Activated CD4-positive, alpha-beta T cell treated with anti-CD3 and anti-CD28 coated beads, Interleukin-2, Interleukin-6, amounts not matched to agents 100 ng/mL and 50 ng/mL, durations not matched to agents 16 hours and 8 hours (primary cell): ENCODE measurements around the gene DUOXA1.
"Not testable (repeated sequence)": the region's sequence is repeated elsewhere in the genome, so short reads cannot be mapped to it uniquely, and the experiment has no call there.

Experiments used
- DNase-seq: peaks from one replicate; pipeline ENCODE4 v3.0.0-alpha.2; 2020

DUOXA1 gene

DNA sequence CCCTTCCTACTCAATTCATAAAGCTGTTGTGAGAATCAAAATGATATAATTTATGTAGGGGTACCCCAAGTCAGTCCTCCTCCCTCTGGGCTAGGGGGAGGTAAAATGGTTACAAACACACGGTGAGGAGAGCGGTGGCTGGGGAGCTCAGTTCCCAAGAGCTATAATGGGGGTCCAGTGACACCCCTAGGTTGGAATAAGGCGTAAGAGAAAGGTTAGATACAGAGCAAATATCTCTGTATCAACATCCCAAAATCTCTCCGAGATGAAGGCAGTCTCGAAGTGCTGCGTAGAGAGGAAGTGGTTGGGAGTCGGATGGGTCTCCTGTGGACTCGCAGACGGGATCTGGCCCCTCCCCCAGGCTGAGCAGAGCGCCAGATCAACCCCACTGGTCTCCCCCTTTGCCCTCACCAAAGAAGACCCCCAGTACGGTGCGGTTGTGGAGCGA lies 17.5 kb downstream of the DUOXA1 start:
- DNase-seq: no peak

DNA sequence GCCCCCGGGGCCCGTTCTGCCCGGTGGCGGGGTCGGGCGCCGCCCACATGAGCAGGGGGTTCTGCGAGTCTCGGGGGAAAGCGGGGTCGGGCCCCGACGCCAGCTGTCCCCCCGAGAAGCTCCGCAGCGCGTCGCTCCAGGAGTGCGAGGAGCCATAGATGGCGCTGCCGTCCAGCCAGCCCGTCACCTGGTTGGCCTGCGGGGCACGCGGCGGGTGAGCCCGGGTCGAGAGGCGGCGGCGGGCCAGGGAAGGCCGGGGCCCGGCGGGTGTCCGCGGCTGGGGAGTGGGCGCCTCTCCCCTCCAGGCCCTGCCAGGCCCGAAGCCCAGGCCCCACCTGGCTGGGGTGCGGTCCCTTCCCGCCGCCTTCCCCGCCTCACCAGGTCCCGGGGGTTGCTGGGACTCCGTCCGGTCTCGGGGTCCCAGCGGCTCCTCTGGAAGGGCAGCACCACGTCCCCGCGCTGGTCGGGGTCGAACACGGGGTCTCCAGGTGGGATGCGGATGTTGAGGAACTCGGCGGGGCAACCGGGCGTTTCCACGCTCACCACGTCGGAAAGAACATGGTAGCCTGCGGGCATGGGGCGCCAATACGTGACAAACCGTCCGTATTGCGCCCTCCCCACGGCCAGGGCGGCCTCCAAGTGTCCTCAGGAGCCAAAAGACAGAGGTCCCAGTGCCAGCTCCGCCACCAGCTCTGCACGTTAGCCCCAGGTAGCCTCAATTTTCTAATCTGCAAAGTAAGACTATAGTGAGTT lies 18.1 kb downstream of the DUOXA1 start:
- DNase-seq: no peak

DNA sequence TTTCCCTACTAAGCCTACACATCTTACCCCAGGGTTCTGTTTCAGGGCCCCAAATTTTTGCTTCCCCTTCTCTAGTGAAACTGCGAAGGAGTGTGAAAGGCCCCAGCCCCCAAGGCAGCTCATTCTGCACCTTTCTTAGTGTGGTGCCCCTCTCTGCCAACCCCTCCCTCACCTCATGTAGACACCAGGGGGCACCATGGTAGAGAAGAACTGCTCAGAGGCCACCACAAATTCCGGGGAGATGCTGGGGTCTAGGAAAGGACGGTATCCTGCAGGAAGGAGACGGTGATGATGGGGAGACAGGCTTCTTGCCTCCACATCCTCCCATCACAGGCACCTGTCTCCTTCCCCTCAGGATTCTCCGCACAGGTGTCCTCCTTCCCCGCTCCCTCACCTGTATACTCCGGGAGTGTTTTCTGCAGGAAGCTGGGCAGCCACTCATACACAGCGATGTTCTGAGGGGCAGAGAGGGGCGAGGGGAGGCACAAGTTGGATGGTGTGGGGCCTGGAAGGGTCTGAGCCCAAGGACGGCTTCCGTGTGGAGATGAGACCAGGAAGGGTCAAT lies 19.3 kb downstream of the DUOXA1 start:
- DNase-seq: no peak

DNA sequence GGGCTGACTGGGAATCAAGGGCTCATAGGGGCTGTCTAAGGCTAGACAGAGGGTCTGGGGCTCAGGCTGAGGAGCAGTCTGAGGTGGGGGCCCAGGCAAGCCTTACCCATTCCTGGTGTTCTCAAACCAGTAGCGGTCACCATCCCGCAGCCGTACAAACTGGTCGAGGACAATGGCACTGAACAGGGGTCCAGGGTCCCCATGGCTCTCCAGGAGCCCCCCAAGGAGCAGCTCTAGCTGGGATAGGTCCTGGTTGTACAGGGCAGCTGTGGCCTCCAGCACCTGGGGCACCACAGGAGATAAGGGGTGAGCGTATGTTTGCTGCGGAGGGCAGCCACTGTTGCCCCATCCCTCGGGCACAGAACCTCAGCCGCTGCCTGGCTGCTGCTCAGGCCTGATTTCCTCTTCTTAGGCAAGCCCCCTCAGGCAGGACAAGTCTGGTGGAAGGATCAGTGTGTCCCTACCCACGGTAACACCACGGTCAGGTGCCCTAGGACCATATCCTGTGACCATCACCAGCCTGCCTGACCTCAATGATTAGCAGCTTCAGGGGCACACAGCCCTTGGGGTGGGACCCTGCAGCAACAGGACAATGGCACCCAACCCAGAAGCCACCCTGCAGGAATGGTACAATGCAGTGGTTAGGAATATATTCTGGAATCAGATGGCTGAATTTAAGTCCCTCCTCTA lies 21.6 kb downstream of the DUOXA1 start:
- DNase-seq: no peak

DNA sequence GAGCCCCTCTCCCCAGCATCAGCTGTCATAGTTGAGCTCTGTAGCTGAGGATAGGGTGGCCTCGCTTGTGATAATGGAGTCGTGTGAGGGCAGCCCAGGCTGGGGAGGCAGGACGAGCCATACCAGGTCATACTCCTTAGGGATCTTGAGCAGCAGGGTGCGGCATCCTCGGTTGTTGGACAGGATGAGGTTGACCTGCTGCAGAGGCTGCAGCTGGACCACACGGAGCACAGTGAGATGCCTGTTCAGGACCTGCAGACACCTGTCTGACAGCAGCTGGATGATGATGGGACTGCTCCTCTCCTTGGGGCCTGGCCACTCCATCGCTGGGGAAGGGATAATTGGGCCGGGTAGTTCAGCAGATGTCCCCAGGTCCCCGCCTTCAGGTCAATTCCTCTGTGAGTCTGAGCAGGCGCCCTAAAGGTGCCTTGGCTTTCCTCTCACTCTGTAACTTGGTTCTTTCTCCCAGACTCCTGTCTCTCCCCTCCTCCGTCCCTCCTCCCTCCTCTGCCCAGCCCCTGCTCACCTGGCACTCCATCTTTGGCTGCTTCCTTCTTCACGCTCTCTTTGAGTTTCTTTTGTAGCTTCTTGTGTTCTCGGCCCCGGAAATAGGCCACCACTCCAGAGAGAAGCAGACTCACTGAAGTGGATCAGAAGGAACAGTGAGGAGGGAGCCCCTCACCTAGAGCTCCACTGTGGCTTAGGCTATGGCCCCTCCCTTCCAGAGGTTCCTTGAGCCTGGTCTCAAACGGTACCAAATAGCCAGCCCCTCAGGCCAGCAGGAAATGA lies 23.5 kb downstream of the DUOXA1 start:
- no peak for DNase-seq

DNA sequence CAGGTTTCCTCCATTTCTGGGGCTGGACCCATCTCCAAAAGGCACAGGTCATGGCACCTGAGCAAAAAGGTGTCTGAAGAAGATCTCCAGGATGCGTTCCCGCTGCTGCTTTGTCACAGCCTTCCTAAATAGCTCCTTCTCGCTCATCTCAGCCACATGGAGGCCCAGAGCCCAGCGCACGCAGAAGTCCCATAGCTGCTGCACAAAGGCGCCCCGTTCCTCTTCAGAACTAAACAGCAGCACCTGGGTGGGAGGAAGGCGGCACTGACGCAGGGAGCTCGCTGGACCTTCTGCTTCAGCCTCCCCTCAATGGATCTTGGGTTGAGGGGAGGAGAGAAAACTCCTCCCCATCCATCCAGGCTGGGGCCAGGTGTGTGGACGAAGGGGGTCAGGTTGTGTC lies 24.1 kb downstream of the DUOXA1 start:
- no peak for DNase-seq

DNA sequence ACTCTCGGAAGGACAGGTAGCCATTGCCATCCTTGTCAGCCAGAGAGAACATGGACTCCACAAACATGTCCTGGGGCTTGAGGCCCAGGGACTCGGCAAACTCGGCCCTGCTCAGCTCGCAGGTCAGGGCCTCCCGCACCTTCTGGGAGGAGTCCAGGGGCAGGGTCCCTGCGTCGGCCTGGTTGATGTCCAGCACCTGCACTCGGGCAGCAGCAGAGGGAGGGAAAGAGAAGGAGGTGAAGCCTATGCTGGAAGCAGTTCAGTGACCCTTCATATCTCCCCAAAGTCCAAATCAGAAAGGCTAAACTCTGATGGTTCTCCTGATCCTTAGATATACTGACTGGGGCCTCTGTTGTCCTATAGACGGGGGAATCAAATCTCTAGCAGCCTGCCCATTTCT lies 25.5 kb downstream of the DUOXA1 start:
- DNase-seq: not testable (repeated sequence)

DNA sequence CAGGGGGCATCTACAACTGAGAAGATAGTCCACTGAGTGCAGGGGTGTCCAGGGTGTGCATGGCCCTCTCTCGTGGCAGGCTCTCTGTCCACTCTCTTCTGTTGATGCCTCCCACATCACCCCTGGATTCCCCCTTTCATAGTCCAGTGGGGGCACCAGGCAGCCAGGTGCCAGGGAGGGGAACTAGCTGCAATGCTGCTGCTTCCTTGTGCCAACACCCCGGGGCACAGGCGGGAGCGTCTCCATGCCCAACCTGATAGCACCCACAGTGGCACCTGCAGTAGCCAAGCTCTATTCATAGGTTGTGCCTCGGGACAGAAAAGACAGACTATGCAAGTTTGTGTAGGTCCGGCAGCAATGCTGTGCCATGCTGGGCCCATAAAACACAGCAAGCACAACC lies 27.5 kb downstream of the DUOXA1 start:
- DNase-seq: no peak

DNA sequence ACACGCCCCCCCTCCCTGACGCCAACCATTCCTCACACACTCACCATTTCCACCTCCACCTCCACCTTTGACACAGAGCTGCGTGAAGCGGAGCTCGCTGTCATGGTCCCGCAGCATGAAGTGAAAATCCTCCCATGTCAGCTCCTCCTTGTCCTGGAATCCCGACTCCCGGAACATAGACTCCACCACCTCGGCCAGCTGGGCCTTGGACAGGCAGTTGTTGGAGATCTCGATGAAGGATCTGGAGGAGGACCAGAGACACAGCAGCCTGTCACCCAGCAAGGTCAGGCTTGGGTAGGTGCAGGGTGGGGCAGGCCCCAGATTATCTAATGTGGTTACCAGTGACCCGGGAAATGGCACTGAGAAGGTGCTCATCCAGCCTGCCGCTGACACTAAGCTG lies 27.9 kb downstream of the DUOXA1 start:
- no peak for DNase-seq

DNA sequence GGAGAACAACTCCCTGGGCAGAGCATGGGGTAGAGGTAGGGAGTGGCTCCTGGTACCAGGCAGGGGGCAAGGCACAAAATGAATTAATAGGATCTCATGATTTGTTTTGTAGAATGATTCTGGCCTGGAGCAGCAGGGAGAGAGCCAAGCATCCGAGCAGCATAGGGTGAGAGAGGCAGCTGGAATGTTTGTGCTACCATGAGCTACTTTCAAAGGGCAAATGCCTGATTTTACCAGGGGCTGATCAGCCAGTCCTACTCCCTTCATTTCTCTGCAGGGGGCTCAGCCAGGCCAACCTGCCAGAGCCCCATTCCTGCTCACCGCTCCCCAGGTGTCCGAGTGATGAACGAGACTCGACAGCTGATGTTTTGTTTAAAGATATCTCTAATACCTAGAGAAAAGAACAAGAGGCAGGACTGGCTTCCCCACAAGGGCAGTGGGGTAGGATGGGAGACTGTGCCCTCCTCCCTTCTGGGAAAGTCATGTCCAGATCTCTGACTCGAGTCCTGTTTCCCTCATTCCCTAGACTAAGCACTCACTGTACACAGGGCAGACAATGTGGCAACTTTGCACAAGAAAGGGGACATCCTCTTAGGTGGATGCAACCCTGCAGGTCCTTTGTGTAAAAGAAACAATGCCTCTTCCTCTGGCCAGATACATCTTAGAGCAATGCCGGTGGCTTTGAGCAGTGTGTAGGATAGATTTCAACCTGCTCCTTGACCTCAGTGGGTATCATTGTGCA lies 28.6 kb downstream of the DUOXA1 start:
- DNase-seq: no peak

DNA sequence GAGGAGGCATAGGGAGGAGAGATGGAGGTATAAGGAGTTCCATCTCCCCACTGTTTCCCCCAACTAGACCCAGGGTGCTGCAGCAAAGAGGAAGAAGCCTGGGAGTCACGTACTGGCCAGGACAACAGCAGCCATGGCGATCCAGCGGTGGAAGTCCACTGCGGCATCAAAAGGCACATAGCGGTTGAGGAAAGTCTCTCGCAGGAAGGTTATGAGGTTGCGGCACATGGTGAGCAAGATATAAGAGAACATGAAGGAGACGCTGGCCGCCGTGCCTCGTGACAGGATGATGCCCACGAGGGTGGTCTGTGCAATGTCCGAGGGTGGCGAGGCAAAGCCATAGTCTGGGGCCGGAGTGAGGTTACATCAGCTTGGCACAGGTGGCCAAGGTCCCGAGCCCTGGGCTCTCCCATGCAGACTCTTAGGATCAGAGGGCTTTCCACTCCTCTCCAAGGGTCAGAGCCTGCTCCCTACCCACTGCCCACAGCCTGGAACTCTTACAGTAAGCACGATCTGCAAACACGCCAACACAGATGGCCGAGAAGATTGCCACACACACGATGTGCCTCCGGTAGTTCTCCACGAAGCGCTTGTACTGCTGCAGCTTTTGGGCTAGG lies 30.0 kb downstream of the DUOXA1 start:
- no peak for DNase-seq

DNA sequence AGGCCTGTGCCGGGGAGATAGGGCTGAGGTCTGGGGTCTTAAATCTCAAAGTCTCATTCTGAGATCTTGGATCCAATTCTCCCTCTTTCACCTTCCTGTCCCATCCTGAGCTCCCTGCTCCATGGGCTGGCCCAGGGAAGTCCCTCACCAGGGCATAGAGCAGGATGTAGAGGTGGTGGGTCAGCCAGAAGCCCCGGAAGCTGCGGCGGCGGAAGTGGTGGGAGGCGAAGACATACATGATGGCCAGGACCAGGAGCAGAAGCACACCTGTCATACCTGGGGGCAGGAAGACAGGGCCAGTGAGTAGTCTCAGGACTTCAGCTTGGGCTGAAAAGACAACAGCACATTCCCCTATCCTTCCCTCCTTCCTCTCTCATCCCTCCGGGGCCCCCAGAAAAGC lies 32.2 kb downstream of the DUOXA1 start:
- DNase-seq: no peak

DNA sequence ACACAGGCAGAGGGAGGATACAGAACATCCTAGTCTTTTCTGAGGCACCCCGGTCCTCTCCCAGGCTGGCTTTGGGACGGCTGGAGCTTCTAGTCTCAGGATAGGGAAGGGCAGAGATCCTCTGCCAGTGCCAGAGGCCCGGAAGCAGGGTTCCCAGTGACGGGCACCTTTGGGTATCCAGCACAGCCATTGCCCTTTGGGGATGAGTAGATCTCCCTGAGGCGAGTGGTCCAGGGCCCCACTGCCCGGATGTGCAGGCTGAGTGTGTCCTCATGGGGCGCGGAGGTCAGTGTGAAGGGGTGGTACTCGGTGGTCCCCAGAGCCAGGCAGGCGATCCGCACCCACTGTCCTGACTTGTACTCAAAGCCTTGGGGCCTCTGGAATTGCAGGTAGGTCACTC lies 34.0 kb downstream of the DUOXA1 start:
- DNase-seq: no peak

DNA sequence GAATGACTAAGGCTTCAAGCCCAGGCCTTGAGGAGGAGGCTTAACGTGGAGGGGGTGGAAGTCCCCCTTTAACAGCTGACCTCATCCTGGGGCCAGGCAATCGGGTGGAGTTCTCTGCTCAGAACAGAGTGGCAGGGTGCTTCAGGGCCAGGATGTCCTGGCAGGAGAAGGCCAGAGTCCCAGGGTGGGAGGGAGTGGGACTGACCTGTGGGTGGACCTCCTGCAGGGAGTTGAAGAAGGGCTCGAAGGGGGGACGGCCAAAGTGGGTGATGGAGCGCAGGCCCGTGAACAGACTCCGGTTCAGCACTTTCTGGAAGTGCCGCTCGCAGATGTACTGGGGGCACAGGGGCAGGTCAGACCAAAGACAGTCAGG lies 35.3 kb downstream of the DUOXA1 start:
- no peak for DNase-seq

DNA sequence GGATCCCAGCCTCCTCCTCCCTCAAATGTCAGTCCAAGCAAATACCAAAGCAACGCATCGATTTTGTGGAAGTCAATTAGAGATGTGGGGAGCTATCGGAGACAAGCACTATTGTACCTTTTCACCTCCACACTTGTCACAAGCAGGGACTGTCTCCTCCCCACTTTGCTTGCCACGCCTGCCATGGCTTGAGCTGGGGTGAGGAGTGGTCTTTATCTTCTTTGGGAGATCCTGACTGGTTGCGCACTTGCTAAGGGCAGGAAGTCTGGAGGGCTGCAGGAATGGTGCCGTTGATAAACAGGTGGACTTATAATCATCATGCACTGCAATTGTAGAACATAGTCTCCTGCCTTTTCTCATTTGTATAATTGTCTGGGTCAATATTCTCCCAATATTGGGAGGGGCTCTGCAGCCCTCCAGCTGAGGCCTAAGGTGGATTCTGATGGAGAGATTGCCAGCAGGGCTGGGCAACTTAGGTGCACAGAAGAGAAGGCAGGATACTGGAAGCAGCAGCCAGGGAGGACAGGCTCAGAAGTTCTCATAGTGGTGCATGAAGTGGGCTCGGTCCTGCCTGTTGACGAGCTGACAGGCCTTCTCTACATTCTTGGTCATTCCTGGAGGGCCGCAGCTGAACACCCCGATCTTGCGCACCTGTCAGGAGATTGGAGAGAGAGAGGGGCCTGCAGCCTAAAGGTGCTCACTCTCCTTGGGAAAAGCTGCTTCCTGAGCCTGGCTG lies 35.9 kb downstream of the DUOXA1 start:
- no peak for DNase-seq

DNA sequence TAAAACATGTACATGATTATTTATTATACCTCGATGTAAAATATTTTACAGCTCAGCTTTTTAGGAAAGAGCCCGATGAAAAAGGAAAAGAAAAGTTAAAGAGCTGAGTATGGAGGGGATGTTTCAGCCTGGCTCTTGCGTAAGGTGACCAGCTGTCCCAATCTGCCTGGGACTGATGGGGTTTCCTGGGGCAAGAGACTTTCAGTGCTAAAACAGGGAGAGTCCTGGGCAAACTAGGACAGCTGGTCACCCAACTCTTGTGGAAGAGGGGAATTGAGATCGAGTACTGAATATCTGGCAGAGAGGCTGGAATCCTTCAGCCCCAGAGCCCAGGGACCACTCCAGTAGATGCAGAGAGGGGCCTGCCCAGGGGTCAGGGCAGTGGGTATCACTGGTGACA lies 36.7 kb downstream of the DUOXA1 start:
- no peak for DNase-seq

DNA sequence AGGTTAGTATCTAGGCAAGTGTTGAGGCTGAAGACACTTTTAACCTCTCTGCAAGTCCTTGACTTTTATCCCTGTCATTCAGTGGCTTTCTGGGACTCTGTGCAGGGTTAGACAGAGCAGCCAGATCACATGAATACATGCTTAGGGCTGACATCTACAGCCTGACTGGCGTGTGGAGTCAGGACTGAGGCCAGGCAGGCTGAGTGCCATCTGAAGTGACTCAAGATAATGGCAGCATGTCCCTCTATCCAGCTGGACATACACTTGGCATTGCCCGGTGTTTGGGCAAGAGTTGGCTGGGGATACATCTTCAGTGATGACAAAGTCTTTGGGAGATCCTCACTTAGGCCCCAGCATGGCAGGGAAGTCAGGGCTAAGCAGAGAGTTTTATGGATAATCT lies 38.1 kb downstream of the DUOXA1 start:
- no peak for DNase-seq

DNA sequence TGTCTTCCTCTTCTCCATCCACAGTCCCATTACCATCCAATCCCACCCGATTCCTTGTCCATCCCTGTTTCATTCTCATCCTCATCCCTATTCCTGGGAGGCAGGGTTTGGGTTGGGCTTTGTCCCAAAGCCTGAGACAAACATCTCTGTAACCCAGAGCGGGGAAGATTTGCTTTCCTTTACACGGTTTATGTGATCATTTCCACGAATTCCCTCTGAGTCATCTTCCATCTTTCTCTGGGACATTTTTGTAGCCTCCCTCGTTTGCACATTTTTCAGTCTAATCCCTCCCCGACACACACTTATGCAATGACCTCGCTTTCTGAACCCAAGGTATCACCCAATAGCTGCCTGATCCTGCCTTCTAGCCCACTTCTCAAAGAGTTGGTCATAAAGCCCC lies 38.5 kb downstream of the DUOXA1 start:
- no peak for DNase-seq

DNA sequence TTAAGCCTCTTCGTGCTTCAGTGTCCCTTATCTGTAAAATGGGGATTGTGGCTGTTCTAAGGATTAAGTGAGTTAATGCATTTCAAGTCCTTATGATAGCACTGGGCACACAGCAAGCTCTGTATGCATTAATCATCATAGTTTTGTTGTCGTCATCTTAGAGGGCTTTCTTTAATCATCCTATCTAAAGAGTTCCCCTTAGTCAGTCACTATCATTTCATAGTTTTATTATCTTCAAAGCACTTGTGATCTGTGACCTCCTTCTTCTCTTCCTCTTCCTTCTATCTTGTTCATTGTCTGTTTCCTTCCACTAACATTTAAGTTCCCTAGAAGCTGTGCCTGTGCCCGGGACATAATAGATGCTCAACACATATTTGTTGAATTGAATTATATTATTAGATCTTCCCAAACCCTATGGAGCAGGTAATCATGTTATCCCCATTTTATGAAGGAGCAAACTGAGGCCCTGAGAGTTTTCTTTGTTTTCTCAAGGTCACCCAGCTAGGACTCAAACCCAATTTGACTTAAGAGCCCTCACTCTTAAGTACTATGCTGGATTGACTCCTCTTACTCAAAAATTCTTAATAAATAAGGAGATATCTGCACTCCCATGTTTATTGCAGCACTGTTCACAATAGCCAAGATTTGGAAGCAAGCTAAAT lies 39.8 kb downstream of the DUOXA1 start:
- DNase-seq: no peak

DNA sequence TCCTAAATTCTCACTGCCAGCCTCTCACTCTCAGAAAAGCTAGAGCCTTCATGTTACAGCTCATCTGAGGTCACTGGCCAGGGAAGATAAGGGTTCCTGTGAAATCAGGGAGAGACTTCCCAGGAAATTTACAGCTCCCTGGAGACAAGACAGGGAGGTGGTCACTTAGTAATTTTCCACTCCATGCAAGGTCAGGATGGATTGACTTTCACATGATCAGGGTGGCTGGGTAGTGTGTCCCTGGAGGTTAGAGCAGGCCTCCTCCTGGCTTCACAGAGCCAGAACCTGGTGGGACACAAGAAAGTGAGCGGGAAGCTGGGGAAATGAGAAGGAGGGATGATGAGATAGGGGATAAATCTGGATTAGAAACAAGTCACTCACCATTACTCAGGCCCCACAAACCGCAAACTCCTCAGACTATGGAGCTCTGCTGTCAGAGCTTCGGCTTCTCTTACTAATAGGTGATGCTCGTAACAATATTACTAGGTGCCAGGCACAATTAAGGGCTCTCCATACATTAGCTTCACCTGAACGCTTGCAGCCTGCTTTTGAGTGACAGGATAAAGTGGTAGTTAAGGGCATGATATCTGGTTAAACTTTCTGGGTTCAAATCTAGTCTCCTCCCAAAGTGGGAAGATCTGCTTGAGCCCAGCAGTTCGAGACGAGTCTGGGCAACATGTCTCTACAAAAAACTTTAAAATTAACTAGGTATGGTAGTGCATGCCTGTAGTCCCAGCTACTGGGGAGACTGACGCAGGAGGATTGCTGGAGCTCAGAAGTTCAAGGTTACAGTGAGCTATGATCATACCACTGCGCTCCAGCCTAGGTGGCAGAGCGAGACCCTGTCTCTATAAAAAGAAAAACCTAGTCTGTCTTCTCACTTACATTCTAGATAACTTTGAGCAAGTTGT lies 40.6 kb downstream of the DUOXA1 start:
- no peak for DNase-seq
